Activated CD4-positive, CD25-positive, alpha-beta regulatory T cell treated with anti-CD3 and anti-CD28 coated beads, Interleukin-2, amount 50 U/mL, for 16 hours (primary cell): ENCODE measurements around the gene KRTAP5-7.
"Not testable (repeated sequence)": the region's sequence is repeated elsewhere in the genome, so short reads cannot be mapped to it uniquely, and the experiment has no call there.

Experiments
- DNase-seq: peaks from one replicate; pipeline ENCODE4 v3.0.0-alpha.2; 2020; ENCODE audit warnings: low read depth, low spot score

The KRTAP5-7 gene

DNA sequence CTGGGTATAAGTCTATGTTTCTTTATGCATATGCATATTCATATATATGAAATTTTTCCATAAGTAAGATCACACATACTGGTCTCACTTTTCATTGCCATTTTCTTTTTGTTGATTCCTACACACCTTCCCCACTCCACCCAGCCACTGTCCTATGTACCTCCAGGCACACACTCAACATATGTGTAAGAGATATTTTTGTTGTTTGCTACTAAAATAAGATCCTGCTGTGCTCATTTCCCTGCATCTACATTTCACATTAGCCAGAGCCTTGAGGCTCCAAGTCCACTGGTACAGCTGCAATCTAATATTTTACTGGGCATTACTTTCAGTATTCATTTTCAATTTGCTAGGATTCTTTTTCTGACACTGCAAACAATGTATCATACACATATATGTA is 30.2 kb downstream of the KRTAP5-7 start:
- no peak for DNase-seq

DNA sequence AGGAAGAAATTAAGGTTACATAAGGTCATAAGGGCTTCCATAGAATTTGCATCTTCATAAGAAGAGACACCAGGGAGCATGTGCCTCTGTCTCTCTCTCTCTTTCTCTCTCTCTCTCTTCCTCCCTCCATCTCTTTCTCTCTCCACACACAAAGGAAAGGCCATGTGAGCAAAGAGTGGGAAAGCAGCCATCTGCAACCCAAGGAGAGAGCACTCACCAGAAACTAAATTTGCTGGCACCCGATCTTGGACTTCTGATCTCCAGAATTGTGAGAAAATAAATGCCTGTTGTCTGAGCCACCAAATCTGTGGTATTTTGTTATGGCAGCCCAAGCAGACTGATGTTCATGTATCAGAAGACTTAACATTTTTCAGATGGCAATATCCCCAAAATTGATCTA is 31.9 kb downstream of the KRTAP5-7 start:
- DNase-seq = no peak

- DNase-seq = no peak
Measured at GRCh38 chr11:71562120-71562519, 35.1 kb downstream of the KRTAP5-7 start.

DNA sequence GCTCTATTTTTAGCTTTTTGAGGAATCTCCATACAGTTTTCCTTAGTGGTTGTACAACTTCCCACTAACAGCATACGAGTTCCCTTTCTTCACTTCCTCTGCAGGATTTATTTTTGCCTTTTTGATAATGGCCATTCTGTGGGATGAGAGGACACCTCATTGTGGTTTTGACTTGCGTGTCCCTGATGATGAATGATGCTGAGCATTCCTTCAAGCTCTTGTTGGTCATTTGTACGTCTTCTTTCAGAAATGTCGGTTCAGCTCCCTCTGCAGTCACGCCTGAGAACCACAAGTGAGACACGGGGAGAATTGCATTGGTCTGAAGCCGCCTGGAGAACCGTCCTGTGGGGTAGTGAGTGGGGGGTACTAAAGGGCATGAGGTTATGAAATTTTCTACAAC is 36.3 kb downstream of the KRTAP5-7 start:
- DNase-seq = no peak

DNA sequence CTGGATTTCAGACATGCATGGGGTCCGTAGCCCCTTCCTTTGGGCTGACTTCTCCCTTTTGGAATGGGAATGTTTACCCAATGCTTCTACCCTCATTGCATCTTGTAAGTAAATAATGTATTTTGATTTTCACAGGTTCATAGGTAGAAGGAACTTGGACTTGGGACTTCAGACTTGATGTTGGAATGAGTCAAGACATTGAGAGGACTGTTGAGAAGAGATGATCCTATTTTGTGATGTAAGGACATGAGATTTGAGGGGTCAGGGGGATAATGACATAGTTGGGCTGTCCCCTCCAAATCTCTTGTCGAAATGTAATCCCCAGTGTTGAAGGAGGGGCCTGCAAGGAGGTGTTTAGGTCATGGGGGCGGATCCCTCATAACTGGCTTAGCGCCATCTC is 37.4 kb downstream of the KRTAP5-7 start:
- DNase-seq = no peak

GRCh38 chr11:71565263-71565662 is 38.2 kb downstream of the KRTAP5-7 start, which contains the start of gene KRTAP5-10:
Gene KRTAP5-10 (plus strand): TSS chr11:71565563. CDS start chr11:71565588, 25 bp downstream.
- DNase-seq = no peak

DNA sequence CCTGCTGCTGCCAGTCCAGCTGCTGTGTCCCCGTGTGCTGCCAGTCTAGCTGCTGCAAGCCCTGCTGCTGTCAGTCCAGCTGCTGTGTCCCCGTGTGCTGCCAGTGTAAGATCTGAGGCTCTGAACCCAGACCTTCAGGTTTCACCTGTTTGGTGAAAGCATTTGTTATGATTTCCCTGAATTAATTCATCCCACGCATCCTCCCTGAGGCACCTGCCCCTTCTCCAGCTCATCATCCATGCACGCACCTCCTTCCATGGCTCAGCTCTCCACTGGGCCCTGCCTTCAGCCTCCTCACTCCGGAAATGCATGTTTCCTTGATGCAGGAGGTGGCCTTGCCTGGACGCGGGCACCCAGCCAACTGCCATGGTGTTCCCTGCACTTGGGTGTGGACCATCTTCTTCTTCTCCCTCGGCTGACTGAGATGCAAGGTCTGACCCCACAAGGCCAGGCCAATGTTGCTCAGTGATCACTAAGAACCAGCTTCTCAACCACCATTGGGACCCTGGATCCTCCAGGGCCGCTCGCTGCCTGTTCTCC is 39.1 kb downstream of the KRTAP5-7 start:
- DNase-seq = no peak

GRCh38 chr11:71566626-71567599 is 39.8 kb downstream of the KRTAP5-7 start:
- DNase-seq = not testable (repeated sequence)

GRCh38 chr11:71567633-71568032 is 40.6 kb downstream of the KRTAP5-7 start:
- not testable (repeated sequence) for DNase-seq

DNA sequence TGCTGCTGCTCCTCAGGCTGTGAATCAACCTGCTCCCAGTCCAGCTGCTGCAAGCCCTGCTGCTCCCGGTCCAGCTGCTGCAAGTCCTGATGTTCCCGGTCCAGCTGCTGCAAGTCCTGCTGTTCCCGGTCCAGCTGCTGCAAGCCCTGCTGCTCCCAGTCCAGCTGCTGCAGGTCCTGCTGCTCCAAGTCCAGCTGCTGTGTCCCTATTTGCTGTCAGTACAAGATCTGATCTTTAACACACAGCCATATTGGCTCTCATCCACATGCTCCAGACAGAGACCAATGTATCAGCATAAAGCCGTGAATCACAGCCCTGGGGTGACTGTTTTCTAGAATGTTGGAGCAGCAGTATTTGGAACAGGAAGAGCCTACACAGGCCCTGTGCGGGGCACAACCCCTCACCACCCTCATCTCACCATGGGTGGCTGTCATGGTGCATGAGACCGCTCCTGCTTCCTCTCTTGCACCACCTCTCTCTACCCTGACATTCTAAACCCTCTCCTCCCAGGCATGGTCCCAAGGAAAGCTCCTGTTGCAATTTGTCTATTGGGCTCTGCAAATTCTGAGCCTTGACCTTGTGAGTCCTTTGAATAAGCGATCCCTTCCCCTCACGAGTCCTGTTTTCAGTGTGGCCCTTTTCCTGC is 41.8 kb downstream of the KRTAP5-7 start:
- DNase-seq = no peak

DNA sequence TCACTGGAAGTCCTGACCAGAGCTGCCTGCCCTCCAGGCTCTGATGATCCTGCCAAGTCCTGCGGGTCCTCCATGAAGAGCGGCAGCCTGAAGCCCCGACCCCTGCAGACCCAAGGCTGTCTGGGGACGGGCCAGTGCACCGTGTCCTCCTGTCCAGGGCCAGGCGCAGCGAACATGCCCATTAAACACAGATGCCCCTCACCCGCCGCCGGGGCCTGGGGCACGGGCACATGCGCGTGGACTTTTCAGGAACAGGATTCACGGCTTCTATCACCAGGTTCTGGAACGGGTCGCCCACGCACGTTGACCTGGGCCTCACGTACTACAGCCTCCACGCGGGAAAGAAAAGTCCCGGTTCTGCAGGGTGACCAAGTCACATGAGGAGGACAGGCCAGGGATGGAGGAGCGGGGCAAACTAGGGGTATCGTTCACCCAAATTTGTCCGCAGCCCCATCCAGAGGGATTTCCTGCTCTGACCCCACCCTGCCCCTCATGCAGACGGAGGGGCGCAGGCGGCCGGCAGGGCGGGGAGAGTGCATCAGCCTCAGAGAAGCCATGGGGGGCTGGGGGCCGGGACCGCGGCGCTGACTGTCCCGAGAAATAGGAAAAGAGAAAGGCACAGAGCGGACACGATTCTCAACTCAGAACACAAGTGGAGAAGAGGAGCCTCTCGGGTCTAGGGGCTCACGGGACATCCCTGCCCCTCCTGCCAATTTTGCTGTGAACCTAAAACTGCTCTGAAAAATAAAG is 44.2 kb downstream of the KRTAP5-7 start:
- DNase-seq = not testable (repeated sequence)

- DNase-seq = no peak
Measured at GRCh38 chr11:71572811-71573210, 45.7 kb downstream of the KRTAP5-7 start.

- DNase-seq = no peak
Measured at GRCh38 chr11:71574418-71574817, 47.4 kb downstream of the KRTAP5-7 start.

GRCh38 chr11:71575723-71576424 is 48.8 kb downstream of the KRTAP5-7 start:
- DNase-seq = no peak

- DNase-seq = not testable (repeated sequence)
Measured at GRCh38 chr11:71576688-71577465, 49.8 kb downstream of the KRTAP5-7 start.

DNA sequence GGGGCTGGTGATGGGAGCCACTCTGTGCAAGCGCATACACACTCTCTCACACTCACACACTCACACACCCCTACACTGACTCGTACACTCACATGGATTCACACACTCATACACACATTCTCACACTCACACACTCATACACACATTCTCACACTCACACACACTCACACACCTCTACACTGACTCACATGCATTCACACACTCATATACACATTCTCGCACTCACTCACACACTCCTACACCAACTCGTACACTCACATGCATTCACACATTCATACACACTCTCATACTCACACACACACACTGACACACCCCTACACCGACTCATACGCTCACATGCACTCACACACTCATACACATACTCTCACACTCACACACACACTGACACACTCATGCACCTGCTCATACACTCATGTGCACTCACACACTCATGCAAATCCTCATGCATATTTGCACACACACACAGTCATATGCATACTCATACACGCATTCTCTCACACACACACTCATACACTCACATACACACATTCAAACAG is 50.5 kb downstream of the KRTAP5-7 start:
- DNase-seq = no peak
